ENCODE measurements around the gene IGF2BP3. TPM values are rescaled to one million over a fixed set of nuclear protein-coding genes. Genes with fewer than 3 reads are reported as not detected.

IGF2BP3 gene
- polyA plus RNA-seq, 1 donor (not counting 4 experiments of a cell fraction or from before 2014, with no cell fraction given): 22.3 TPM

- H3K27me3 ChIP-seq (ENCODE audit: control insufficient read depth, extremely low read depth, insufficient read depth, low read length): peaks cover 51% of the 10 kb centered on the region
- H3K9me1 ChIP-seq (ENCODE audit: control insufficient read depth, extremely low read depth, insufficient read depth, low read length): no peaks in the 10 kb centered on the region
- H3K79me2 ChIP-seq (ENCODE audit: control insufficient read depth, insufficient read depth, low read length): peaks cover 34% of the 10 kb centered on the region
- dilution Hi-C loops (cut with MboI; ENCODE audit: extremely low pct_ligation_motif_present, low sequenced_read_pairs): no loop called here
- no peaks in the 10 kb centered on the region for H4K20me1 ChIP-seq (ENCODE audit: control insufficient read depth, extremely low read depth, insufficient read depth, low read length)
- H3K36me3 ChIP-seq (ENCODE audit: control insufficient read depth in 2 of 2, extremely low read depth in 1 of 2, insufficient read depth in 2 of 2, low read length in 2 of 2): no peaks in the 10 kb centered on the region
- peak overlapping the region; percentile 36 for H2AFZ ChIP-seq (ENCODE audit: control insufficient read depth, low read length)
- no peak for DNase-seq (ENCODE audit: low read depth, low spot score)
- peak overlapping the region; percentile 60 to 86 (median 66) for H3K4me3 ChIP-seq (ENCODE audit: control insufficient read depth in 2 of 3, extremely low read depth in 1 of 3, insufficient read depth in 2 of 3, low read depth in 1 of 3, low read length in 3 of 3)
- H3K4me1 ChIP-seq (ENCODE audit: control insufficient read depth, extremely low read depth, insufficient read depth, low read length): peaks cover 22% of the 10 kb centered on the region
- H3K9ac ChIP-seq (ENCODE audit: control insufficient read depth, extremely low read depth, insufficient read depth, low read length): peak overlapping the region; percentile 81
- no peak for FAIRE-seq
- peak overlapping the region; percentile 67 for H3K27ac ChIP-seq (ENCODE audit: control insufficient read depth, insufficient read depth, low read length)
- H3K4me2 ChIP-seq (ENCODE audit: control insufficient read depth, extremely low read depth, insufficient read depth, low read depth, low read length): peak overlapping the region; percentile 76
- TF ChIP-seq CTCF (optimal IDR thresholded peaks at IDR 0.05 in 1 of 3, IDR thresholded peaks at IDR 0.05 in 1 of 3, conservative IDR thresholded peaks at IDR 0.05 in 1 of 3; ENCODE audit: extremely low read depth in 1 of 3, insufficient read depth in 2 of 3, low read length in 3 of 3) (no peak), EZH2 (IDR thresholded peaks at IDR 0.05; ENCODE audit: low read length) (peak; percentile 71)
- no peaks in the 10 kb centered on the region for H3K9me3 ChIP-seq (ENCODE audit: control insufficient read depth, low read depth, low read length)
These were observed 1.7 kb downstream of the IGF2BP3 start for GRCh38 chr7:23468526-23469149.

GRCh38 chr7:23467806-23468525, 2.3 kb downstream of the IGF2BP3 start:
- peak overlapping the region; percentile 36 for H2AFZ ChIP-seq (ENCODE audit: control insufficient read depth, low read length)
- peaks cover 21% of the 10 kb centered on the region for H3K4me1 ChIP-seq (ENCODE audit: control insufficient read depth, extremely low read depth, insufficient read depth, low read length)
- H3K9ac ChIP-seq (ENCODE audit: control insufficient read depth, extremely low read depth, insufficient read depth, low read length): peak overlapping the region; percentile 81
- H3K36me3 ChIP-seq (ENCODE audit: control insufficient read depth in 2 of 2, extremely low read depth in 1 of 2, insufficient read depth in 2 of 2, low read length in 2 of 2): no peaks in the 10 kb centered on the region
- FAIRE-seq: no peak
- peak overlapping the region; percentile 67 for H3K27ac ChIP-seq (ENCODE audit: control insufficient read depth, insufficient read depth, low read length)
- H3K27me3 ChIP-seq (ENCODE audit: control insufficient read depth, extremely low read depth, insufficient read depth, low read length): peaks cover 48% of the 10 kb centered on the region
- H3K9me3 ChIP-seq (ENCODE audit: control insufficient read depth, low read depth, low read length): no peaks in the 10 kb centered on the region
- peak overlapping the region; percentile 76 for H3K4me2 ChIP-seq (ENCODE audit: control insufficient read depth, extremely low read depth, insufficient read depth, low read depth, low read length)
- no peaks in the 10 kb centered on the region for H3K9me1 ChIP-seq (ENCODE audit: control insufficient read depth, extremely low read depth, insufficient read depth, low read length)
- dilution Hi-C loops (cut with MboI; ENCODE audit: extremely low pct_ligation_motif_present, low sequenced_read_pairs): no loop called here
- TF ChIP-seq EZH2 (IDR thresholded peaks at IDR 0.05; ENCODE audit: low read length) (peak; percentile 55), CTCF (optimal IDR thresholded peaks at IDR 0.05 in 1 of 3, IDR thresholded peaks at IDR 0.05 in 1 of 3, conservative IDR thresholded peaks at IDR 0.05 in 1 of 3; ENCODE audit: extremely low read depth in 1 of 3, insufficient read depth in 2 of 3, low read length in 3 of 3) (no peak)
- H3K79me2 ChIP-seq (ENCODE audit: control insufficient read depth, insufficient read depth, low read length): peaks cover 37% of the 10 kb centered on the region
- H3K4me3 ChIP-seq (ENCODE audit: control insufficient read depth in 2 of 3, extremely low read depth in 1 of 3, insufficient read depth in 2 of 3, low read depth in 1 of 3, low read length in 3 of 3): peak overlapping the region; percentile 60 to 86 (median 66)
- H4K20me1 ChIP-seq (ENCODE audit: control insufficient read depth, extremely low read depth, insufficient read depth, low read length): no peaks in the 10 kb centered on the region
- no peak for DNase-seq (ENCODE audit: low read depth, low spot score)

All from keratinocyte (primary cell).